ENCODE measurements around the gene PRM2.

PRM2 gene

DNA sequence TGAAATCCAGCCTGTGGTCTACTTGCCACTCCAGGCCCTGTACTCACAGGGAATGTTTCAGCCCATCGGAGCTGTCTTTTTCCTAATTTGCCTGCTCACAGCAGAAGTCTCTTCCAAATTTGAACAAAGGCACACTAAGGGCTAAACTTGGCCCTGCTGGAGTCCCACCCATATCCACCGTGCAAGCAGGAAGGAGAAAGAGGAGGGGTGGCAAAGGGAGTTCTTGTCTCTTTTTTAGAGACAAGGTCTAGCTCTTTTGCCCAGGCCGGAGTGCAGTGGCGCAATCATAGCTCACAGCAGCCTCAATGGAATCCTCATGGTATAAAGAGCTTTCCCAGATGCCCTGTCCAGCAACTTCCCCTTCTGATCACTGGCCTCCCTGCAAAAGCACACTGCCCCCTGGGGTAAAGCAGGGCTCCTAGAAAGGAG lies 7.6 kb upstream of the PRM2 start:
- DNase-seq, result no peak

- DNase-seq, result no peak
Observed at GRCh38 chr16:11280616-11281522, 4.6 kb upstream of the PRM2 start, which contains the start of gene PRM1. PRM1 (minus strand) TSS chr16:11281330; CDS start chr16:11281238, 92 bp downstream.

DNA sequence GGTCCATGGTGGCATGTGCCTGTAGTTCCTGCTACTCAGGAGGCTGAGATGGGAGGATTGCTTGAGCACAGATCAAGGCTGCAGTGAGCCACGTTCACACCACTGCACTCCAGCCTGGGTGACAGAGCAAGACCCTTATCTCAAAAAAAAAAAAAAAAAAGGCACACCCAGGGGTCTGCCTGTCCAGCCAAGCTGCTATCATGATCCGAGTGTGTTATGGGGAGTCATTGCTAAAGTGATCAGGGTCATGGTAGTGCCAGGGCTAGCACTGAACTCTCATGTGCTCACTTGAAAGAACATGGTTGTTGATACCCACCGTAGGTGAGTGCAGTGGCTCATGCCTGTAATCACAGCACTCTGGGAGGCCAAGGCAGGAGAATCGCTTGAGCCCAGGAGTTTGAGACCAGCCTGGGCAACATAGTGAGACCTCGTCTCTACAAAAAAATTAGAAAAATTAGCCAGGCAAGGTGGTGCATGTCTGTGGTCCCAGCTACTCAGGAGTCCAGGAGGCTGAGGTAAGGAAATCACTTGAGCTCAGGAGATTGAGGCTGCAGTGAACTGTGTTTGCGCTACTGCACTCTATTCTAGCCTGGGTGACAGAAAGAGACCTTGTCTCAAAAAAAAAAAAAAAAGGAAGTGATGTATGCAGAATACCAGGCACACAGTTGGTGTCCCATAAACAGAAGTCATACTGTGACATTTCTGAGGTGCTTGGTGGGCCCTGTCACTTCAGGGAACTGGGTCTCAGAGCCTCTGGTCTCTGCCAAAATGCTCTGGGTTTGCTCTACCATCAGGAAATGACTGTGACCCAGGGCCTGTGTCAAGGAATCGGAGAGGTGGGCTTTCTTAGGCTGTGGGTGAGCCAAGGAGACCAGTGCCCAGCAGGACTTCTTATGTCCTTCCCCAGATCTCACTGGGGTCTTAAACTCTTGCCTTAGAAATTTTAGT lies 2.7 kb upstream of the PRM2 start:
- no peak for DNase-seq

DNA sequence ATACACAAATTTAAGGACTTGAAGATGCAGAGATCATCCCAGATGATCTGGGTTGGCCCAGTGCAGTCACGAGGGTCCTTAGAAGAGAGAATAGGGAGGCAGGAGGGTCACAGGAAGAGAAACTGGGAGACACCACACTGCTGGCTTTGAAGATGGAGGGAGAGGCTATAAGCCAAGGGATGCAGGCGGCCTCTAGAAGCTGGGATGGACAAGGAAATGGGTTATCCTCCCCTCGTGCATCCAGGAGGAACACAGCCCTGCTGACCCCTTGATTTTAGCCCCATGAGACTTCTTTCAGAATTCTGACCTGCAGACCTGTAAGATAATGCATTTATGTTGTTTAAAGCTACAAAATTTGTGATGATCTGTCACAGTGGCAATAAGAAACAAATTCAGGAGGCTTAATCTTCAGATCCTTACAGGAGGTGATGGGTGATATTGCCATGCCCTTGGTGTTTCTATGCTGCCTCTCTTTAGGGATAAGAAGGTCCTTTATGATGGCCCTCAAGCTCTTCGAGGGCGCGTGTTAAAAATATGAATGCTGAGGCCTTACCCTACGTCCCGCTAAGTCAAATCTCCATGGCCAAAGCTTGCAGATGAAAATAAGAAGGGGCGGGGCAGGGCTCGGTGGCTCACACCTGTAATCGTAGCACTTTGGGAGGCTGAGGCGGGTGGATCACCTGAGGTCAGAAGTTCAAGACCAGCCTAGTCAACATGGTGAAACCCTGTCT lies 1.5 kb upstream of the PRM2 start:
- no peak for DNase-seq

DNA sequence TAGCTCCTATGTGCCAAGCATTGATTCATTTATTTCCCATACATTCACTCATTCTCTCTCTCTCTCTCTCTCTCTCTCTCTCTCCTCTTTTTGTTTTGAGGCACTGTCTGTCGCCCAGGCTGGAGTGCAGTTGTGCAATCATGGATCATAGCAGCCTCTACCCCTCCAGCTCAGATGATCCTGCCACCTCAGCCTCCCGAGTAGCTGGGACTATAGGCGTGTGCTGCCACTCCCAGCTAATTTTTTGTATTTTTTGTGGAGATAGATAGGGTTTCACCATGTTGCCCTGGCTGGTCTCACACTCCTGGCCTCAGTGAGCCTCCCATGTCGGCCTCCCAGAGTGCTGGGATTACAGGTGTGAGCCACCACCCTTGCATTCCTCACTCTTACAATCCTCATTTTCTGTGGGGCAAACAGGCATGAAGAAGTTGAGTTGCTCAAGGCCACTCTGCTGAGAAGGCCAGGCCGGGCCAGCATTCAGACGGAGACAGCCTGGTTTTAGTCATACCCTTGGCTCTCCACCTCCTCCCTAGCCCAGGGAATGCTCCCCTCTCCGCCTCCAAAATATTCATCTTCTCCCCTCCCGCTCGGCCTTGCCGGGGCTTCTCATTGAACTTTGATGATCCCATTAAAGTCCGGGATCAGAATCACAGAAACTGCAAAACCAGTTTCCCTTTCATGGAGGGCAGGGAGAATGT lies 765 bp upstream of the PRM2 start:
- no peak for DNase-seq

DNA sequence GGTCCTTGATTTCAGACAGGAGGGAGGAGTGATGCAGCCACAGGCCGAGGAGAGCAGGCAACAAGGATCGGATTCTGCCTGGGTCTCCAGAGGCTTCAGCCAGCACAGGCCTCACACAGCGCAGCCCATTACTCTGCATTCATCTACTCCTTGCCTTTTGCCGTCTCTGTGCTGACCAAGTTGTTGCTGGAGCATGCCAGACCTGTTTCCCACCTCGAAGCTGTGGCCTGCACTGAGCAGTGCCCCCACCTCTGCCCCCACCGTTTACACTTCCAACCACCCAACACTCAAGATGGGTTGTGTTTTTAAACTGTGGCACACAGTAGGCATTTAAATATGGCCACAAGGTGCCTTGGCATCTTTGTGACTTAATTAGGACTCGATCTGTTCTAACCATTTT lies 1.3 kb downstream of the PRM2 start:
- DNase-seq, result no peak

- no peak for DNase-seq
Observed at GRCh38 chr16:11273721-11274324, 2.5 kb downstream of the PRM2 start.

- DNase-seq, result no peak
Observed at GRCh38 chr16:11272921-11273720, 3.2 kb downstream of the PRM2 start, which contains the start of gene PRM3. PRM3 (minus strand) TSS chr16:11273629; CDS start chr16:11273595, 34 bp downstream.

DNA sequence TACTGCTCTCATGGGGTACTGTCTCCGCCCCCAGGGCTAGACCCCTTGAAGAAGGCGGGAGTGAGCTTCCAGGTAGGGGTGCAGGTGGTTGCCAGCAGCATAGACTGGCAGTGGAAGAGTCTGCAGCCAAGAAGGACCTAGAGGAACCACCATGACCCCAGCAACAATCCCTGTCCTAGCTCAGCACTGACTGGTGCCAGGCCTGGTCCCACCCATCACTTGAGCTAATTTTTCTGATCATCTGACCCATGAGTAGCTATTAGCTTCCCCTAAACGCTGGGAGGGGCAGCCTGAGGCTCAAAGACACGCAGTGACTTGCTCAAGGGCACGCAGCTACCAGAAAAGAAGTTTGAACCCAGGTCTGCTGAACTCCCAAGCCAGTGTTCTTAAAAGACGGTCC lies 3.8 kb downstream of the PRM2 start:
- DNase-seq, result no peak

GRCh38 chr16:11271610-11272009 lies 4.7 kb downstream of the PRM2 start:
- DNase-seq, result no peak

DNA sequence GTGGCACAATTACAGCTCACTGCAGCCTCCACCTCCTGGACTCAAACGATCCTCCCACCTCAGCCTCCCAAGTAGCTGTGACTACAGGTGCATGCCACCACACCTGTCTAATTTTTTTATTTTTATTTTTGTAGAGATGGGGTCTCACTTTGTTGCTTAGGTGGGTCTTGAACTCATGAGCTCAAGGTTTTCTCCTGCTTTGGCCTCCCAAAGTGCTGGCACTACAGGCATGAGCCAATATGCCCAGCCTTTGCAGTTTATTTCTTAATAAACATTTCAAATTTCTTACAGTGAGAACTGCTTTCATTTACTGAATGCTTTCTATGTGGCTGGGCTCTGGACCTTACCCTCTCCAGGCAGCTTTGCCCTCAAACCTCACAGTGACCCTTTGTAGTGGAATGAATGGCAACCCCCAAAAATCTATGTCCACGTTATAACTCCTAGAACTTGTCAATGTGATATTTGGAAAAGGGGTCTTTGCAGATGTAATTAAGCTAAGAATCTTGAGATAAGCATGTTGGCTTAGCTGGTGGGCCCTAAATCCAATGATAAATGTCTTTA lies 5.6 kb downstream of the PRM2 start:
- DNase-seq, result no peak

- no peak for DNase-seq
Observed at GRCh38 chr16:11268921-11269375, 7.3 kb downstream of the PRM2 start, which contains the start of gene TNP2. TNP2 (minus strand) TSS chr16:11269325; CDS start chr16:11269262, 63 bp downstream.

- no peak for DNase-seq
Observed at GRCh38 chr16:11265124-11265523, 11.2 kb downstream of the PRM2 start.

- no peak for DNase-seq
Observed at GRCh38 chr16:11264155-11264832, 12.0 kb downstream of the PRM2 start.

DNA sequence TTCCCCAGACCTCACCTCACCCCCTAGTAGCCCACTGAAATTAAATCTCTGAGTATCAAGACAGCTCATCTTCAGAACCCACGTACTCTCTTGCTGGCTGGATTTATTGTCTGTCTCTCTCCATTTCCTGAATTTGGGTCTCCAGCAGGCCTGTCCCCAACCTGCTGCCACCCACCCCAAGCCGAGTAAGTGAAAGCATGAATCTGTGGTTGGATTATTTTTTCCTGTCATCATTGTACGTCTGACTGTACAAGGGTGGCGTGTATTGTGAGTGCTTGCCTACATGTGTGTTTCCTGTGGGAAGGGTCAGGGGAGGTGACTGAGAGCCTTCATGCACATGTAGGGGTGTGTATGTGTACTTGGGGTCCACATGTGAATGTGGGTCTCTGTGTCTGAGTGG lies 12.5 kb downstream of the PRM2 start:
- DNase-seq, result no peak

- no peak for DNase-seq
Observed at GRCh38 chr16:11262915-11263314, 13.4 kb downstream of the PRM2 start.

- DNase-seq, result no peak
Observed at GRCh38 chr16:11260596-11260966, 15.7 kb downstream of the PRM2 start.

DNA sequence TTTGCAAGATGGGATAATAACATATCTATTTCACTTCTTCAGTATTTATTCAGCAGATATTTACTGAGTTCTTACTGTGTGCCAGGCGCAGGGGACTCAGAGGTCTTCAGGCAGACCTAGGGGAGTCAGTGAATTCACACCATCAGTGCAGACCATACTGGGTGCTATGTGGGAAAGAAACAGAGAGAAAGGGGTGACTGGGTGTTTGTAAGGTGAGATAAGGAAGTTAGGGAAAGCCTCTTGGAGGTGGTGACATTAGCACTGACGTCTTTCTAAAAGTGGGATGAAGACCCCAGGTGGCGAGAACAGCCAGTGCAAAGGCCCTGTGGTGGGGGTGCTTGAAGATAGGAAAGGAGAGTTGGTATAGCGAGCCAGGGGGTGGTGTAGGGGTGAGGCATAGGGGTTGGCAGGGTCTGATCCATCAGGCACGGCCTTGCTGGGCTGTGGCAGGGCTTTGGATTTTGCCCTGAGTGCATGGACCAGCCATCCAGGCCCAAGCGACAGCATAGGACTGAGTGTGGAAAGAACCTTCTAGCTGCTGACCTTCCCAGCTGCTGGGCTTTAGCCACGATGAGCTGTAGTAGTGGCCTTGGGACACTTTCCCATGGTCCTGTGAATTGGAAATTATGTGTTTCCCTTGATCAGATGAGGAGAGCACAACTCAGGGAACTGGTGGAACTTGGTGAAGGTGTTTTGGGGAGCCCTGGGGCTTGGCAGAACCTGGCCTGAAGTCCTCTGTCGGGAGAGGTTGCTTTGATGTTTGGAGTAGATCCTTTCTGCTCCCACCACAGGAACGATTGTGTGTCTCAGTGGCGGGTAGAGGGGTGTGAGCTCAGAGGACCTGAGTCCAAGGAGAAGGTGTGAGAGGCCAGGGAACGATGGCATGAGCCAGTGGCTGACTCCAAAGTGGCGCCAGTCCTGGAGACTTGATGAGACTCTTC lies 16.4 kb downstream of the PRM2 start:
- no peak for DNase-seq
